ENCODE measurements around the gene ADORA1. TPM values are rescaled to one million over a fixed set of nuclear protein-coding genes. Genes with fewer than 3 reads are reported as not detected.

ADORA1 gene
- total and polyA plus RNA-seq, 2 of the 13 experiments (the other 11 are each of a cell fraction or from before 2014, with no cell fraction given): 0.11 TPM; not detected in 1

GRCh38 chr1:203120325-203121153 is 7.0 kb upstream of the ADORA1 start:
- 21% methylated on average over 6 of the region's 7 CpGs for WGBS (ENCODE audit: low lambda C conversion rate)
- H3K27me3 ChIP-seq (ENCODE audit: control insufficient read depth in 1 of 2, insufficient read depth in 2 of 2, low read length in 2 of 2): peaks cover 1 to 18% of the 10 kb centered on the region in 2 experiments; a peak in 3 of 5 replicates
- TF ChIP-seq HOMEZ (CRISPR knock-in tag; IDR thresholded peaks at IDR 0.05; ENCODE audit: low read depth) (no peak), JARID2 (CRISPR knock-in tag; IDR thresholded peaks at IDR 0.05; ENCODE audit: insufficient replicate concordance) (no peak), E2F1 (CRISPR knock-in tag; IDR thresholded peaks at IDR 0.05) (no peak), RAD21 (CRISPR knock-in tag; IDR thresholded peaks at IDR 0.05) (no peak), ZNF468 (CRISPR knock-in tag; IDR thresholded peaks at IDR 0.05) (no peak), ZBTB10 (CRISPR knock-in tag; IDR thresholded peaks at IDR 0.05; ENCODE audit: borderline replicate concordance) (no peak), GTF2F1 (IDR thresholded peaks at IDR 0.05; ENCODE audit: low read length) (no peak), HNRNPUL1 (IDR thresholded peaks at IDR 0.05; ENCODE audit: low read depth, low read length) (no peak), MNT (IDR thresholded peaks at IDR 0.05) (no peak), ZIK1 (CRISPR knock-in tag; IDR thresholded peaks at IDR 0.05; ENCODE audit: borderline replicate concordance, low read depth) (no peak), MYPOP (CRISPR knock-in tag; IDR thresholded peaks at IDR 0.05) (no peak)

More at GRCh38 chr1:203120325-203121153, 7.0 kb upstream of the ADORA1 start:
- BruUV-seq (replicated peaks): no TSS peak
- H3K4me3 ChIP-seq (replicated peaks in 1 of 3; ENCODE audit: insufficient read depth in 1 of 3, low read depth in 2 of 3, low read length in 3 of 3): no peak overlapping the region
- no peak overlapping the region for H3K4me2 ChIP-seq (ENCODE audit: low read depth, low read length)
- no peak overlapping the region for H2AFZ ChIP-seq (ENCODE audit: low read length)
- no peaks in the 10 kb centered on the region for H3K4me1 ChIP-seq (ENCODE audit: insufficient read depth, low read length)
- in situ Hi-C loops (cut with HindIII; ENCODE audit: extremely low pct_ligation_motif_present, low pct_unique_long_range_greater_than_20kb) (no loop called here), intact Hi-C loops (cut with micrococcal nuclease; ENCODE audit: unreplicated experiment) (no loop called here)
- H4K20me1 ChIP-seq (ENCODE audit: insufficient read depth, low read length): no peaks in the 10 kb centered on the region
- FAIRE-seq (no peak), ATAC-seq (no peak), DNase-seq (ENCODE audit: low spot score) (no peak)
- CTCF ChIA-PET (ENCODE audit: low intra/inter-chr PET ratio, low total read pairs): no interaction called here
- H3K27ac ChIP-seq (ENCODE audit: extremely low read length, insufficient read depth, low read length): no peak overlapping the region
- H3K9ac ChIP-seq (ENCODE audit: insufficient read depth, low read depth, low read length): no peak overlapping the region
- H3K9me3 ChIP-seq (ENCODE audit: low read length): no peaks in the 10 kb centered on the region
- H3K79me2 ChIP-seq (ENCODE audit: insufficient read depth, low read length): no peaks in the 10 kb centered on the region
- no peaks in the 10 kb centered on the region for H3K36me3 ChIP-seq (replicated peaks in 1 of 2; ENCODE audit: control insufficient read depth in 1 of 2, insufficient read depth in 2 of 2, low read length in 2 of 2)
- POLR2A ChIA-PET: no interaction called here

Data from HepG2 (cell line).